H9 (cell line): ENCODE results near the gene DPYSL5. TPM values are rescaled to one million over a fixed set of nuclear protein-coding genes. Genes with fewer than 3 reads are reported as not detected.
A peak's percentile ranks its signal among the peaks of the same experiment; 100 is the strongest.

ENCODE experiments used
- DNase-seq: peaks from one replicate; pipeline ENCODE4 v3.0.0-alpha.2; 2017
- H2AFZ ChIP-seq: one replicate; pipeline ENCODE4 v1.6.1; 2013; ENCODE audit warnings: mild to moderate bottlenecking, low read length, control low read depth, moderate library complexity
- H2AK5ac ChIP-seq: 2 replicates; pipeline ENCODE4 v1.6.1; 2013; ENCODE audit warnings: low read length, control low read depth, mixed read lengths; ENCODE audit not compliant: insufficient read length
- H2BK120ac ChIP-seq: one replicate; pipeline ENCODE4 v1.6.1; 2013; ENCODE audit warnings: low read depth, mild to moderate bottlenecking, low read length, control low read depth, inconsistent platforms; ENCODE audit not compliant: poor library complexity, severe bottlenecking
- H2BK12ac ChIP-seq: 2 replicates; pipeline ENCODE4 v1.6.1; 2013; ENCODE audit warnings: low read length, control low read depth, mixed read lengths, low read depth; ENCODE audit not compliant: insufficient read length
- H2BK15ac ChIP-seq: 2 replicates; pipeline ENCODE4 v1.6.1; 2013; ENCODE audit warnings: low read depth, low read length, control low read depth
- H2BK20ac ChIP-seq: one replicate; pipeline ENCODE4 v1.6.1; 2013; ENCODE audit warnings: low read depth, mild to moderate bottlenecking, low read length, control low read depth, inconsistent platforms; ENCODE audit not compliant: poor library complexity, severe bottlenecking
- H2BK5ac ChIP-seq: 2 replicates; pipeline ENCODE4 v1.6.1; 2013; ENCODE audit warnings: low read length, control low read depth, mixed read lengths; ENCODE audit not compliant: insufficient read length
- H3K14ac ChIP-seq: 2 replicates; pipeline ENCODE4 v1.6.1; 2013; ENCODE audit warnings: low read length, control low read depth; ENCODE audit not compliant: insufficient read depth
- H3K18ac ChIP-seq: 2 replicates; pipeline ENCODE4 v1.6.1; 2013; ENCODE audit warnings: low read depth, mild to moderate bottlenecking, mixed read lengths, low read length, control low read depth; ENCODE audit not compliant: insufficient read length
- H3K23ac ChIP-seq: 2 replicates; pipeline ENCODE4 v1.6.1; 2013; ENCODE audit warnings: low read length, control low read depth, mixed read lengths, low read depth; ENCODE audit not compliant: insufficient read length
- H3K23me2 ChIP-seq: 2 replicates; pipeline ENCODE4 v1.6.1; 2013; ENCODE audit warnings: low read depth, mild to moderate bottlenecking, mixed read lengths, low read length, control low read depth; ENCODE audit not compliant: insufficient read length, poor library complexity, severe bottlenecking
- H3K27ac ChIP-seq: 2 replicates; pipeline ENCODE4 v1.5.1; 2013; ENCODE audit warnings: low read length, control low read depth, mixed read lengths, low read depth; ENCODE audit not compliant: insufficient read length
- H3K27me3 ChIP-seq: 2 replicates; pipeline ENCODE4 v1.6.1; 2013; ENCODE audit warnings: low read length, control low read depth, inconsistent platforms; ENCODE audit not compliant: insufficient read depth
- H3K4ac ChIP-seq: 2 replicates; pipeline ENCODE4 v1.6.1; 2013; ENCODE audit warnings: low read depth, mild to moderate bottlenecking, control low read depth, inconsistent platforms, low read length, moderate library complexity
- H3K4me1 ChIP-seq: 2 replicates; pipeline ENCODE4 v1.6.1; 2013; ENCODE audit warnings: low read length, control low read depth, inconsistent platforms; ENCODE audit not compliant: insufficient read depth
- H3K4me2 ChIP-seq: 2 replicates; pipeline ENCODE4 v1.6.1; 2013; ENCODE audit warnings: low read length, control low read depth, mixed read lengths; ENCODE audit not compliant: insufficient read length, insufficient read depth
- H3K56ac ChIP-seq: 2 replicates; pipeline ENCODE4 v1.6.1; 2013; ENCODE audit warnings: low read depth, mild to moderate bottlenecking, mixed read lengths, low read length, control low read depth; ENCODE audit not compliant: insufficient read length
- H3K79me1 ChIP-seq: 2 replicates; pipeline ENCODE4 v1.6.1; 2013; ENCODE audit warnings: low read depth, mild to moderate bottlenecking, moderate library complexity, low read length, control low read depth, inconsistent platforms; ENCODE audit not compliant: insufficient read depth, poor library complexity, severe bottlenecking
- H3K79me2 ChIP-seq: 2 replicates; pipeline ENCODE4 v1.6.1; 2013; ENCODE audit warnings: low read length, control low read depth, inconsistent platforms; ENCODE audit not compliant: insufficient read depth
- H3K9ac ChIP-seq: 2 replicates; pipeline ENCODE4 v1.6.1; 2013; ENCODE audit warnings: low read length, control low read depth, mixed read lengths; ENCODE audit not compliant: insufficient read length; ENCODE audit errors: extremely low read depth
- H3K9me3 ChIP-seq: one replicate; pipeline ENCODE4 v1.6.1; 2013; ENCODE audit warnings: low read depth, low read length, inconsistent platforms; ENCODE audit not compliant: control insufficient read depth
- H3T11ph ChIP-seq: one replicate; pipeline ENCODE4 v1.6.1; 2013; ENCODE audit warnings: mild to moderate bottlenecking, low read length, control low read depth, inconsistent platforms
- H4K20me1 ChIP-seq: one replicate; pipeline ENCODE4 v1.6.1; 2013; ENCODE audit not compliant: control insufficient read depth, insufficient read length, insufficient read depth
- H4K5ac ChIP-seq: 2 replicates; pipeline ENCODE4 v1.6.1; 2013; ENCODE audit warnings: low read depth, mild to moderate bottlenecking, mixed read lengths, low read length, control low read depth; ENCODE audit not compliant: insufficient read length
- H4K8ac ChIP-seq: replicated peaks from 2 replicates; pipeline ENCODE4 v1.6.1; 2013; ENCODE audit warnings: low read length, control low read depth, mixed read lengths, low read depth; ENCODE audit not compliant: insufficient read length
- H4K91ac ChIP-seq: 2 replicates; pipeline ENCODE4 v1.6.1; 2013; ENCODE audit warnings: low read depth, mild to moderate bottlenecking, moderate library complexity, mixed read lengths, low read length, control low read depth; ENCODE audit not compliant: insufficient read length
- H3K27ac Mint-ChIP-seq, 3 experiments: 2 replicates in 2 of 3; 3 replicates in 1 of 3; pipeline ENCODE4 v1.8.0; 2020 to 2021; ENCODE audit warnings: mixed read lengths in 3 of 3, mild to moderate bottlenecking in 1 of 3, moderate library complexity in 1 of 3
- H3K27me3 Mint-ChIP-seq: 2 replicates; pipeline ENCODE4 v1.8.0; 2021; ENCODE audit warnings: low read depth, mild to moderate bottlenecking, moderate library complexity, mixed read lengths
- H3K36me3 Mint-ChIP-seq, 3 experiments: 2 replicates in 2 of 3; 3 replicates in 1 of 3; pipeline ENCODE4 v1.8.0; 2020 to 2021; ENCODE audit warnings: low read depth in 3 of 3, mixed read lengths in 3 of 3; ENCODE audit not compliant: insufficient read depth in 1 of 3
- H3K4me1 Mint-ChIP-seq, 2 experiments: 2 replicates each; pipeline ENCODE4 v1.8.0; 2020; ENCODE audit warnings: mixed read lengths in 2 of 2
- H3K4me3 Mint-ChIP-seq, 2 experiments: 2 replicates in 1 of 2; 3 replicates in 1 of 2; pipeline ENCODE4 v1.8.0; 2020 to 2021; ENCODE audit warnings: mild to moderate bottlenecking in 2 of 2, mixed read lengths in 2 of 2, moderate library complexity in 1 of 2
- H3K9me3 Mint-ChIP-seq, 2 experiments: 2 replicates in 1 of 2; 3 replicates in 1 of 2; pipeline ENCODE4 v1.8.0; 2020; ENCODE audit warnings: mild to moderate bottlenecking in 2 of 2, mixed read lengths in 2 of 2, moderate library complexity in 1 of 2
- CTCF ChIP-seq: fragments of 200-600 bp; sonication (generic); conservative IDR thresholded peaks from 3 replicates; pipeline ENCODE4 v1.8.0; 2021; ENCODE audit warnings: antibody characterized with exemption, mild to moderate bottlenecking
- WGBS: extraction: QIAGEN DNeasy Blood & Tissue Kit; methylation state at CpG from one replicate; pipeline ENCODE4 v1.1.7; 2013; ENCODE audit warnings: missing lambda C conversion rate, low lambda C conversion rate, mixed read lengths; ENCODE audit not compliant: insufficient read length; ENCODE audit errors: extremely low coverage; 5-methylcytosine and 5-hydroxymethylcytosine counted together
- total RNA-seq: library from RNA; stranded (reverse); gene quantifications from 2 replicates; pipeline ENCODE4 v1.2.1, GENCODE V29; 2021

The DPYSL5 gene
- total RNA-seq, 1 experiment from 2014 or later: 6.4 TPM

- H2BK20ac ChIP-seq: no peak overlapping the region
- peaks cover 7% of the 10 kb centered on the region for H3K4me1 ChIP-seq
- Mint-ChIP-seq H3K4me3 (peak overlapping the region in 1 of 2 experiments; percentile 21; a peak in 1 of 5 replicates), H3K36me3 (no peaks in the 10 kb centered on the region), H3K27ac (no peak overlapping the region), H3K4me1 (peaks cover 21 to 34% of the 10 kb centered on the region in 2 experiments), H3K9me3 (no peaks in the 10 kb centered on the region; a peak in 1 of 5 replicates), H3K27me3 (peaks cover 44% of the 10 kb centered on the region)
- no peak overlapping the region for H3K27ac ChIP-seq
- H2BK120ac ChIP-seq: no peak overlapping the region
- no peak overlapping the region for H3K4ac ChIP-seq
- H3K4me2 ChIP-seq: no peak overlapping the region
- H3K27me3 ChIP-seq: peaks cover 4% of the 10 kb centered on the region; the same call in 1 of the 2 replicates
- H2BK15ac ChIP-seq: no peak overlapping the region
- H3K79me2 ChIP-seq: no peaks in the 10 kb centered on the region
- H2BK12ac ChIP-seq: no peak overlapping the region
- H3K9ac ChIP-seq: no peak overlapping the region
- no peak overlapping the region for H3K18ac ChIP-seq
- H3K79me1 ChIP-seq: no peaks in the 10 kb centered on the region
- no peak overlapping the region for H2AFZ ChIP-seq
- peaks cover 6% of the 10 kb centered on the region for H3K23me2 ChIP-seq
- no peak for DNase-seq
- no CpG with 5 or more reads among the region's 5 CpGs for WGBS
- no peak overlapping the region for H4K5ac ChIP-seq
- H2BK5ac ChIP-seq: no peak overlapping the region
- no peak overlapping the region for H3K23ac ChIP-seq
- H3K9me3 ChIP-seq: no peaks in the 10 kb centered on the region
- H4K20me1 ChIP-seq: no peaks in the 10 kb centered on the region
- no peak overlapping the region for H3K14ac ChIP-seq
- no peak for TF ChIP-seq CTCF
- no peak overlapping the region for H4K91ac ChIP-seq
- no peak overlapping the region for H3K56ac ChIP-seq
- H4K8ac ChIP-seq: no peak overlapping the region
- no peak overlapping the region for H2AK5ac ChIP-seq
- no peak overlapping the region for H3T11ph ChIP-seq
Measured at GRCh38 chr2:26974352-26974751, 126.4 kb downstream of the DPYSL5 start.
